Osteoblast (primary cell): Measurements from ENCODE around the gene KRTAP10-3. TPM values are rescaled to one million over a fixed set of nuclear protein-coding genes. Genes with fewer than 3 reads are reported as not detected.

Source experiments
- DNase-seq: peaks from one replicate; pipeline ENCODE4 v3.0.0; 2011; ENCODE audit warnings: low spot score, mixed read lengths; ENCODE audit not compliant: insufficient read length; ENCODE audit errors: missing footprints
- H2AFZ ChIP-seq: 2 replicates; pipeline ENCODE4 v1.6.0; 2011; ENCODE audit warnings: mild to moderate bottlenecking, low read length
- H3K27ac ChIP-seq: 2 replicates; pipeline ENCODE4 v1.5.1; 2011; ENCODE audit warnings: mild to moderate bottlenecking, low read depth, low read length, moderate library complexity
- H3K27me3 ChIP-seq: 2 replicates; pipeline ENCODE4 v1.6.0; 2012; ENCODE audit warnings: mild to moderate bottlenecking, control low read depth, inconsistent platforms, low read length, moderate library complexity; ENCODE audit not compliant: insufficient read depth
- H3K36me3 ChIP-seq: 2 replicates; pipeline ENCODE4 v1.5.1; 2011; ENCODE audit warnings: mild to moderate bottlenecking, low read length, control low read depth, moderate library complexity; ENCODE audit not compliant: insufficient read depth
- H3K4me1 ChIP-seq: 2 replicates; pipeline ENCODE4 v1.5.1; 2011; ENCODE audit warnings: mild to moderate bottlenecking, low read length, control low read depth, moderate library complexity; ENCODE audit not compliant: insufficient read depth
- H3K4me2 ChIP-seq: 2 replicates; pipeline ENCODE4 v1.6.0; 2011; ENCODE audit warnings: mild to moderate bottlenecking, low read length; ENCODE audit not compliant: insufficient read depth
- H3K4me3 ChIP-seq: fragments of 200-600 bp; sonication (generic); 3 replicates; pipeline ENCODE4 v1.5.1; 2012; ENCODE audit warnings: mild to moderate bottlenecking, low read length, inconsistent platforms; ENCODE audit not compliant: insufficient read depth
- H3K79me2 ChIP-seq: 2 replicates; pipeline ENCODE4 v1.6.0; 2012; ENCODE audit warnings: mild to moderate bottlenecking, low read length, control low read depth, inconsistent platforms; ENCODE audit not compliant: insufficient read depth
- H3K9me3 ChIP-seq: 2 replicates; pipeline ENCODE4 v1.5.1; 2011; ENCODE audit warnings: low read depth, low read length, control low read depth
- H4K20me1 ChIP-seq: 2 replicates; pipeline ENCODE4 v1.6.0; 2012; ENCODE audit warnings: mild to moderate bottlenecking, low read length, control low read depth; ENCODE audit not compliant: insufficient read depth
- total RNA-seq: library from RNA; depleted of rRNA; stranded (reverse); fragments of >200 nt; gene quantifications from 2 replicates; pipeline ENCODE4 v1.2.3, GENCODE V29; 2012
- TF ChIP-seq, protein P1 (sequence below): IDR thresholded peaks from 2 replicates; pipeline ENCODE4 v1.5.1; 2011; ENCODE audit warnings: mild to moderate bottlenecking, low read depth, low read length, moderate library complexity; ENCODE audit errors: extremely low read depth

The KRTAP10-3 gene
- total RNA-seq, 1 donor: not detected

DNA sequence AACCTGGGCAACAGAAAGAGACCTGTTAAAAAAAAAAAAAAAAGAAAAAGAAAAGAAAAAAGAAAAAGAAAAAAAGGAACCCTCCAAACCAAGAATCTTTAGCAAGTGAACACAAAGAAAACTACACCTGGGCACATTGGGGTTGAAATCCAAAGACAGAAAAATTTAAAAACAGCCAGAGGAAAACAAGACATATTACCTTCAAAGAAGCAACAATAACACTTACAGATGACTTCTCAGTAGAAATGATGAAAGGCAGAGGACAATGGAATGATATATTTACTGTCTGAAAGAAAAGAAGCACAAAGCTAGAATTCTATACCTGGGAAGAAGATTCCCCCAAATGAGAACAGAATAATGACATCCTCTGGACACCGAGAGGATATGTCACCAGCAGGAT lies 15.9 kb downstream of the KRTAP10-3 start:
- Histone ChIP-seq H3K4me3 (no peak overlapping the region), H3K79me2 (no peaks in the 10 kb centered on the region), H3K36me3 (no peaks in the 10 kb centered on the region), H4K20me1 (no peaks in the 10 kb centered on the region), H3K9me3 (no peaks in the 10 kb centered on the region), H3K27ac (no peak overlapping the region), H3K27me3 (no peaks in the 10 kb centered on the region), H3K4me2 (no peak overlapping the region), H3K4me1 (no peaks in the 10 kb centered on the region), H2AFZ (no peak overlapping the region)
- peak; percentile 22 for DNase-seq
- TF ChIP-seq, protein P1, sequence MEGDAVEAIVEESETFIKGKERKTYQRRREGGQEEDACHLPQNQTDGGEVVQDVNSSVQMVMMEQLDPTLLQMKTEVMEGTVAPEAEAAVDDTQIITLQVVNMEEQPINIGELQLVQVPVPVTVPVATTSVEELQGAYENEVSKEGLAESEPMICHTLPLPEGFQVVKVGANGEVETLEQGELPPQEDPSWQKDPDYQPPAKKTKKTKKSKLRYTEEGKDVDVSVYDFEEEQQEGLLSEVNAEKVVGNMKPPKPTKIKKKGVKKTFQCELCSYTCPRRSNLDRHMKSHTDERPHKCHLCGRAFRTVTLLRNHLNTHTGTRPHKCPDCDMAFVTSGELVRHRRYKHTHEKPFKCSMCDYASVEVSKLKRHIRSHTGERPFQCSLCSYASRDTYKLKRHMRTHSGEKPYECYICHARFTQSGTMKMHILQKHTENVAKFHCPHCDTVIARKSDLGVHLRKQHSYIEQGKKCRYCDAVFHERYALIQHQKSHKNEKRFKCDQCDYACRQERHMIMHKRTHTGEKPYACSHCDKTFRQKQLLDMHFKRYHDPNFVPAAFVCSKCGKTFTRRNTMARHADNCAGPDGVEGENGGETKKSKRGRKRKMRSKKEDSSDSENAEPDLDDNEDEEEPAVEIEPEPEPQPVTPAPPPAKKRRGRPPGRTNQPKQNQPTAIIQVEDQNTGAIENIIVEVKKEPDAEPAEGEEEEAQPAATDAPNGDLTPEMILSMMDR: no peak

DNA sequence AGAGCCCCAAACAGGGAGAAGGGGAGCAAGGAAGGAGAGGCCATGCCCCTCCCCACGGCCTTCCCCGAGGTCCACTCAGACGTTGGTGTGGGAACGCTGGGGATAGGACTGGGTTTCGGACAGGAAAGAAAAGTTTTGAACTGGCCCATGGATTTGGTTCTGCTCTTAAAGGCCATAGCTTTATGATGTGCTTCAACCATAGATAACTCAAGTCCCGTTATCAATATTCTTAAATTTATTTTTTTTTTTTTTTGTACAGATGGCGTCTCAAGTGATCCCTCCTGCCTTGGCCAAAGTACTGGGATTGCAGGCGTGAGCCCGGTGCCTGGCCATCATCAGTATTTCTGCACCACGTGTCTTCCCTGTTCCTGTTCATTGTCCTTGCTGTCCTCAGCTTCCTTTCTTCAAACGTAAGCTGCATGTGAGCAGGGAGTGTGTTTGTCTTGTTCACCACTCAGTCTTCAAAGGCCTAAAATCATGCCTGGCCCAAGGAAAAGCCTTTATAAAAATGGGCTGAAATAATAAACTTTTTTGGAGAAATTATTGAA lies 17.8 kb downstream of the KRTAP10-3 start:
- Histone ChIP-seq H3K4me3 (no peak overlapping the region), H3K27ac (no peak overlapping the region), H3K9me3 (no peaks in the 10 kb centered on the region), H3K4me2 (no peak overlapping the region), H3K36me3 (no peaks in the 10 kb centered on the region), H3K4me1 (no peaks in the 10 kb centered on the region), H4K20me1 (no peaks in the 10 kb centered on the region), H3K27me3 (no peaks in the 10 kb centered on the region), H2AFZ (no peak overlapping the region), H3K79me2 (no peaks in the 10 kb centered on the region)
- TF ChIP-seq, protein P1: no peak
- DNase-seq: peak; percentile 73

DNA sequence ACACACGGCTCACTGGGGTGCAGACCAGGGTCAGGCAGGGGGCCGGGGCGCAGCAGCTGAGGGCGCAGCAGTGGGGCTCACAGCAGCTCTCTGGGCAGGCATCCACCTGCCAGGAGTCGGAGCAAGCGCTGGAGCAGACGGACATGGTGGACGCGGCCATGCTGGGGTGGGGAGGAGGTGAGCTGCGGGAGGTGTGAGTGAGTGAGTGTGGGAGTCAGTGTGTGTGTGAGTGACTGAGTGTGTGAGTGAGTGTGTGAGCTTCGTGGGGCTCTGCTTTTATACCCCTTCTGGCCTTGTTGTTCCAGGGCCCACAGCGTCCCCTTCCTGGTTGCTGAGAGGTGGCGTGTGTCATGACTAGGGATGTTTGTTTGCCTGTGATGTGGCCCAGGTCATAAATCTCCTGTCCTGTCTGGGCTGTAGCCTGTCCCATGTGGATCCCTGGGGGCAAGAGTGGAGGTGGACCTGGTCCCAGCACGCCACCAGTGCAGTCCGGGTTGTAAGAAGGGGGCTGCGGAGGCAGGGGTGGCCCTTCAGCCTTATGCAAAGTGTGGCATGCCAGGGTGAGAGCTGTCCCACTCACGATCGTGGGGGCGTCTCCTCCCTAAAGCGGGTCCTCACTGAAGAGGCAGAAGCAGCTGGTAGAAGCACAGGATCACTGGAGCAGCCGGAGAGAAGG lies 18.5 kb downstream of the KRTAP10-3 start, which contains the start of gene KRTAP10-1:
KRTAP10-1 (minus strand) TSS at position 205 of the 676 bp plus-strand sequence; CDS start at position 160, 45 bp downstream.
- no peaks in the 10 kb centered on the region for H3K9me3 ChIP-seq
- H2AFZ ChIP-seq: no peak within 1 kb of the TSS
- peak; percentile 18 for DNase-seq
- H3K27me3 ChIP-seq: no peaks in the 10 kb centered on the region
- no peak within 1 kb of the TSS for H3K27ac ChIP-seq
- no peaks in the 10 kb centered on the region for H3K36me3 ChIP-seq
- no peak within 1 kb of the TSS for H3K4me3 ChIP-seq
- no peak within 1 kb of the TSS for H3K4me2 ChIP-seq
- no peaks in the 10 kb centered on the region for H3K4me1 ChIP-seq
- H3K79me2 ChIP-seq: no peaks in the 10 kb centered on the region
- TF ChIP-seq, protein P1: no peak
- no peaks in the 10 kb centered on the region for H4K20me1 ChIP-seq

DNA sequence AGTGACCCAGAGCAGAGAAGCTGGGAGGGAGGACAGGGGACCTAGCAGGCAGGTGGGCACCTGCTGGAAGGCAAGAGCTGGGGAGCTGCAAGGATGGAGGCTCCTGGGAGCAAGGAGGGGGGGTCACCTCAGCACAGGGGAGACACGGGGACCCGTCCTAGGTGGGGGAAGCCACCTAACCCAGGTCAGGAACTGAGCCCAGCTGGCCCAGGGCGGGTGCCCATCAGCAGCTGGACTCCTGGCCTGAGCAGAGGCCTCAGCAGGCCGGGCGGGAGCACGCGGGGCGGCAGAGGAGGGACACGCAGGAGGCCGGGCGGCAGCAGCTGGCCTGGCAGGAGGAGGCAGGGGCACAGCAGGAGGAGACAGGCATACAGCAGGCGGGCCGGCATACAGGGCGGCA lies 19.5 kb downstream of the KRTAP10-3 start:
- Histone ChIP-seq H3K36me3 (no peaks in the 10 kb centered on the region), H3K27ac (no peak overlapping the region), H3K9me3 (no peaks in the 10 kb centered on the region), H2AFZ (no peak overlapping the region), H4K20me1 (no peaks in the 10 kb centered on the region), H3K27me3 (no peaks in the 10 kb centered on the region), H3K4me3 (no peak overlapping the region), H3K79me2 (no peaks in the 10 kb centered on the region), H3K4me2 (no peak overlapping the region), H3K4me1 (no peaks in the 10 kb centered on the region)
- peak; percentile 38 for DNase-seq
- TF ChIP-seq, protein P1: no peak
